HepG2 (cell line): ENCODE data around the gene FITM2. TPM values are rescaled to one million over a fixed set of nuclear protein-coding genes. Genes with fewer than 3 reads are reported as not detected.

ENCODE experiments used
- ATF3 ChIP-seq: sonication (generic); formaldehyde crosslinking; IDR thresholded peaks from 2 replicates; pipeline ENCODE4 v1.4.0; 2020; ENCODE audit warnings: missing genetic modification reagents
- GATAD1 ChIP-seq: IDR thresholded peaks from 2 replicates; pipeline ENCODE4 v1.6.1; 2016; ENCODE audit warnings: missing genetic modification reagents, missing compliant biosample characterization
- GPBP1L1 ChIP-seq: sonication (generic); formaldehyde crosslinking; IDR thresholded peaks from 2 replicates; pipeline ENCODE4 v1.5.0; 2020; ENCODE audit warnings: mild to moderate bottlenecking, missing genetic modification reagents
- HMG20A ChIP-seq: IDR thresholded peaks from 2 replicates; pipeline ENCODE4 v1.6.1; 2016; ENCODE audit warnings: borderline replicate concordance
- MEIS1 ChIP-seq: sonication (generic); formaldehyde crosslinking; IDR thresholded peaks from 2 replicates; pipeline ENCODE4 v1.9.0; 2021; ENCODE audit warnings: mild to moderate bottlenecking, missing genetic modification reagents, moderate library complexity, borderline replicate concordance
- MXI1 ChIP-seq: IDR thresholded peaks from 3 replicates; pipeline ENCODE4 v1.6.1; 2012; ENCODE audit warnings: low read depth, low read length, inconsistent platforms, borderline replicate concordance
- NFE2 ChIP-seq: sonication (generic); formaldehyde crosslinking; IDR thresholded peaks from 2 replicates; pipeline ENCODE4 v1.4.0; 2020; ENCODE audit warnings: missing genetic modification reagents
- NR2F6 ChIP-seq, 2 experiments: IDR thresholded peaks; 2 replicates each; pipeline ENCODE4 v1.6.1; 2016; ENCODE audit warnings: antibody characterized with exemption in 1 of 2, mild to moderate bottlenecking in 1 of 2
- WIZ ChIP-seq: sonication (generic); formaldehyde crosslinking; IDR thresholded peaks from 2 replicates; pipeline ENCODE4 v1.5.1; 2020; ENCODE audit warnings: mild to moderate bottlenecking, missing genetic modification reagents
- ZBTB4 ChIP-seq: sonication (generic); formaldehyde crosslinking; IDR thresholded peaks from 2 replicates; pipeline ENCODE4 v1.4.0; 2020; ENCODE audit warnings: missing genetic modification reagents, mild to moderate bottlenecking, borderline replicate concordance
- ZFX ChIP-seq: sonication (generic); formaldehyde crosslinking; IDR thresholded peaks from 2 replicates; pipeline ENCODE4 v1.4.0; 2020; ENCODE audit warnings: mild to moderate bottlenecking, low read depth, missing genetic modification reagents, moderate library complexity
- ZNF263 ChIP-seq: sonication (generic); formaldehyde crosslinking; IDR thresholded peaks from 2 replicates; pipeline ENCODE4 v1.4.0; 2020; ENCODE audit warnings: missing genetic modification reagents
- ZNF326 ChIP-seq: sonication (generic); formaldehyde crosslinking; IDR thresholded peaks from 2 replicates; pipeline ENCODE4 v1.4.0; 2020; ENCODE audit warnings: missing genetic modification reagents, borderline replicate concordance
- ZNF331 ChIP-seq: sonication (generic); formaldehyde crosslinking; IDR thresholded peaks from 2 replicates; pipeline ENCODE4 v1.4.0; 2020; ENCODE audit warnings: missing genetic modification reagents
- ZNF605 ChIP-seq: sonication (generic); formaldehyde crosslinking; IDR thresholded peaks from 2 replicates; pipeline ENCODE4 v1.8.0; 2022; ENCODE audit warnings: mild to moderate bottlenecking, missing genetic modification reagents
- ZNF674 ChIP-seq: sonication (generic); formaldehyde crosslinking; IDR thresholded peaks from 2 replicates; pipeline ENCODE4 v1.5.0; 2020; ENCODE audit warnings: low read depth, mild to moderate bottlenecking, missing genetic modification reagents
- ZNF850 ChIP-seq: sonication (generic); formaldehyde crosslinking; conservative IDR thresholded peaks from 2 replicates; pipeline ENCODE4 v1.9.0; 2021; ENCODE audit warnings: mild to moderate bottlenecking, missing genetic modification reagents
- polyA plus RNA-seq, 8 experiments: library from polyadenylated mRNA; depleted of rRNA in 3 of 8; stranded (reverse) in 7 of 8; unstranded in 1 of 8; fragments of >200 nt; fragmentation: Illumina TruSeq in 4 of 8; extraction: Trizol in 4 of 8; gene quantifications; 2 replicates each; pipeline versions ENCODE4 v1.2.1 to v1.2.3, GENCODE V29; 2011 to 2016; ENCODE audit warnings: low read depth in 4 of 8, missing spikeins in 1 of 8, mixed read lengths in 1 of 8; ENCODE audit not compliant: insufficient read depth in 1 of 8
- total RNA-seq, 5 experiments: library from RNA; depleted of rRNA; stranded (reverse); fragments of >200 nt; fragmentation: Illumina TruSeq; extraction: Trizol; gene quantifications; 2 replicates each; pipeline ENCODE4 v1.2.3, GENCODE V29; 2016; ENCODE audit warnings: low read depth in 1 of 5
- TF ChIP-seq, protein P1 (sequence below): sonication (generic); formaldehyde crosslinking; IDR thresholded peaks from 2 replicates; pipeline ENCODE4 v1.4.0; 2020; ENCODE audit warnings: low read depth, missing genetic modification reagents
- TF ChIP-seq, protein P2 (sequence below): sonication (generic); formaldehyde crosslinking; IDR thresholded peaks from 2 replicates; pipeline ENCODE4 v1.5.0; 2020; ENCODE audit warnings: mild to moderate bottlenecking, low read depth, missing genetic modification reagents, borderline replicate concordance
- TF ChIP-seq, protein P3 (sequence below): sonication (generic); formaldehyde crosslinking; IDR thresholded peaks from 2 replicates; pipeline ENCODE4 v1.4.0; 2020; ENCODE audit warnings: missing genetic modification reagents, borderline replicate concordance

The FITM2 gene
- total and polyA plus RNA-seq, 2 of the 13 experiments (the other 11 are each of a cell fraction or from before 2014, with no cell fraction given), result 9.6 to 24.5 TPM

DNA sequence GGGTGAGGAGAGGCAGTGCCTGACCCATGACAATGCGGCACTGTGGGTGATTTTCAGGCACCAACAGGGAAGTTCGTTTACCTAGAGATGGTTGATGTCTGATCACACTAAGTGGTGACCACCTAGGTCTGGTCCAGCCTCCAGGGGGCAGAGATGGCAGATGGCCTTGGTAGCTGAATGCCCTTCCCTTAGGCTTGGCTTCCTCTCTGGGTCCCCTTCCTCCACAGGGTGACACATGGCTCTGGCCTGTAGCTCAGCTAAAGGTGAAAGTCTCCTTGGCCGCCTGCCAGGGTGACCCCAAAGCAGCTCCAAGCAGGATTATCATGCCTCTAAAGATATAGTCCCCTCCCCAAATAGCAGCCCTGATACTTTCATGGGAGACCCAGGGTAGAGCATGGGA, 57.5 kb downstream of the FITM2 start (continued):
- TF ChIP-seq, protein P1, sequence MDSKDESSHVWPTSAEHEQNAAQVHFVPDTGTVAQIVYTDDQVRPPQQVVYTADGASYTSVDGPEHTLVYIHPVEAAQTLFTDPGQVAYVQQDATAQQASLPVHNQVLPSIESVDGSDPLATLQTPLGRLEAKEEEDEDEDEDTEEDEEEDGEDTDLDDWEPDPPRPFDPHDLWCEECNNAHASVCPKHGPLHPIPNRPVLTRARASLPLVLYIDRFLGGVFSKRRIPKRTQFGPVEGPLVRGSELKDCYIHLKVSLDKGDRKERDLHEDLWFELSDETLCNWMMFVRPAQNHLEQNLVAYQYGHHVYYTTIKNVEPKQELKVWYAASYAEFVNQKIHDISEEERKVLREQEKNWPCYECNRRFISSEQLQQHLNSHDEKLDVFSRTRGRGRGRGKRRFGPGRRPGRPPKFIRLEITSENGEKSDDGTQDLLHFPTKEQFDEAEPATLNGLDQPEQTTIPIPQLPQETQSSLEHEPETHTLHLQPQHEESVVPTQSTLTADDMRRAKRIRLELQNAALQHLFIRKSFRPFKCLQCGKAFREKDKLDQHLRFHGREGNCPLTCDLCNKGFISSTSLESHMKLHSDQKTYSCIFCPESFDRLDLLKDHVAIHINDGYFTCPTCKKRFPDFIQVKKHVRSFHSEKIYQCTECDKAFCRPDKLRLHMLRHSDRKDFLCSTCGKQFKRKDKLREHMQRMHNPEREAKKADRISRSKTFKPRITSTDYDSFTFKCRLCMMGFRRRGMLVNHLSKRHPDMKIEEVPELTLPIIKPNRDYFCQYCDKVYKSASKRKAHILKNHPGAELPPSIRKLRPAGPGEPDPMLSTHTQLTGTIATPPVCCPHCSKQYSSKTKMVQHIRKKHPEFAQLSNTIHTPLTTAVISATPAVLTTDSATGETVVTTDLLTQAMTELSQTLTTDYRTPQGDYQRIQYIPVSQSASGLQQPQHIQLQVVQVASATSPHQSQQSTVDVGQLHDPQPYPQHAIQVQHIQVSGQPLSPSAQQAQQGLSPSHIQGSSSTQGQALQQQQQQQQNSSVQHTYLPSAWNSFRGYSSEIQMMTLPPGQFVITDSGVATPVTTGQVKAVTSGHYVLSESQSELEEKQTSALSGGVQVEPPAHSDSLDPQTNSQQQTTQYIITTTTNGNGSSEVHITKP (CRISPR knock-in tag), result no peak
- no peak for TF ChIP-seq HMG20A (CRISPR knock-in tag)
- no peak for TF ChIP-seq MEIS1 (CRISPR knock-in tag)
- TF ChIP-seq ZNF850 (CRISPR knock-in tag), result no peak
- no peak for TF ChIP-seq ZNF326 (CRISPR knock-in tag)
- TF ChIP-seq ATF3 (CRISPR knock-in tag), result 0 out of 2 replicates have a peak, but pooled peaks have one; percentile 29
- TF ChIP-seq GATAD1 (CRISPR knock-in tag), result peak; percentile 18; the same call in 1 of the 2 replicates
- no peak for TF ChIP-seq NFE2
- TF ChIP-seq NR2F6 (IDR thresholded peaks at IDR 0.05), result no peak
- TF ChIP-seq NR2F6 (CRISPR knock-in tag; IDR thresholded peaks at IDR 0.05), result 0 out of 2 replicates have a peak, but pooled peaks have one; percentile 23
- no peak for TF ChIP-seq ZNF331
- no peak for TF ChIP-seq ZNF674
- 0 out of 2 replicates have a peak, but pooled peaks have one; percentile 55 for TF ChIP-seq WIZ (CRISPR knock-in tag)
- peak; percentile 53 for TF ChIP-seq ZFX (CRISPR knock-in tag)
- TF ChIP-seq, protein P2, sequence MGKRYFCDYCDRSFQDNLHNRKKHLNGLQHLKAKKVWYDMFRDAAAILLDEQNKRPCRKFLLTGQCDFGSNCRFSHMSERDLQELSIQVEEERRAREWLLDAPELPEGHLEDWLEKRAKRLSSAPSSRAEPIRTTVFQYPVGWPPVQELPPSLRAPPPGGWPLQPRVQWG (CRISPR knock-in tag), result no peak
- no peak for TF ChIP-seq GPBP1L1 (CRISPR knock-in tag)
- peak; percentile 33; the same call in 1 of the 3 replicates for TF ChIP-seq MXI1
- no peak for TF ChIP-seq ZNF605 (CRISPR knock-in tag)
- TF ChIP-seq ZBTB4 (CRISPR knock-in tag), result no peak
- TF ChIP-seq, protein P3, sequence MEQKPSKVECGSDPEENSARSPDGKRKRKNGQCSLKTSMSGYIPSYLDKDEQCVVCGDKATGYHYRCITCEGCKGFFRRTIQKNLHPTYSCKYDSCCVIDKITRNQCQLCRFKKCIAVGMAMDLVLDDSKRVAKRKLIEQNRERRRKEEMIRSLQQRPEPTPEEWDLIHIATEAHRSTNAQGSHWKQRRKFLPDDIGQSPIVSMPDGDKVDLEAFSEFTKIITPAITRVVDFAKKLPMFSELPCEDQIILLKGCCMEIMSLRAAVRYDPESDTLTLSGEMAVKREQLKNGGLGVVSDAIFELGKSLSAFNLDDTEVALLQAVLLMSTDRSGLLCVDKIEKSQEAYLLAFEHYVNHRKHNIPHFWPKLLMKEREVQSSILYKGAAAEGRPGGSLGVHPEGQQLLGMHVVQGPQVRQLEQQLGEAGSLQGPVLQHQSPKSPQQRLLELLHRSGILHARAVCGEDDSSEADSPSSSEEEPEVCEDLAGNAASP, result peak; percentile 34; the same call in 1 of the 2 replicates
- TF ChIP-seq ZNF263 (CRISPR knock-in tag), result peak; percentile 30; the same call in 1 of the 2 replicates
